HG03108 (cell line): ENCODE results near the gene DNAJC5G.
"Not testable (repeated sequence)": the region's sequence is repeated elsewhere in the genome, so short reads cannot be mapped to it uniquely, and the experiment has no call there.

ENCODE experiments used
- ATAC-seq: cut with Tn5 transposase; IDR thresholded peaks from one replicate; pipeline ENCODE4 v1.9.1; 2021; ENCODE audit warnings: moderate library complexity; ENCODE audit not compliant: unreplicated experiment

DNAJC5G gene

DNA sequence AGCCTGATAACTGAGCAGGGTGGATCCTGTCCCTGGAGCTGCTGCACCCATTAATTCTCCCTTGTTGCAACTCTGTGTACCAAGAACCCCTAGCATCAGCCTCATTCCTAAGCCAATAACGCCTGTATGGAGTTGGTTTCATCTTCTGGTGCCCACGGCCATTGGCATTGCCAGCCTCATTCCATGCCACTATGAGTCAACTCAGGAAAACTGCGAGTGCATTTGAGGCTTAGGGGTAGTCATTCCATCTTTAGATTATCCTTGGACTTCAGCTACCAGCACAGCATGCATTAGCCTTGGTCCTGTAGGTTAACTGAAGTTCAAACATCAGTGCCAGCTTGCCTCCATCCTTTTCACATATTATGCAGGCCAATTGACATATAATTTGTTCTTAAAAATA lies 5.6 kb downstream of the DNAJC5G start:
- ATAC-seq = no peak

DNA sequence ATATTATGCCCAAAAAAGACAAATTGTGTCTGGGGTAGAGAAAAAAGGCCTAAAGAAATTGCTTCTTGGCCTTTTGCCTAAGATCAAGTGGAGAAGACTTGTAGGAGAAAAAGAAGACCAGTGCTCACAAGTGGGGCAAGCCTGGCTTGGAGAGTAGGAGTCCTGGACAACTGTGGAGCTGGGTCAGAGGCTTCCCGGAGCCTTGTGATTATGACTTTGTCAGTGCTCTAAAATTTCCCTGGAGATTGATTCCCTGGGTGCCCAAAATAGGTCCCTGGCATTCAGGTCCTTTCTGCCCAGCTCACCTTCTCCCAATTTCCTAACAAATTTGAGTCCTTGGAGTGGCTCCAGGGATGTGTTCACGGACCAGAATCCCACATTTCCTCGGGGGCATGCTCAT lies 6.2 kb downstream of the DNAJC5G start:
- ATAC-seq = no peak

DNA sequence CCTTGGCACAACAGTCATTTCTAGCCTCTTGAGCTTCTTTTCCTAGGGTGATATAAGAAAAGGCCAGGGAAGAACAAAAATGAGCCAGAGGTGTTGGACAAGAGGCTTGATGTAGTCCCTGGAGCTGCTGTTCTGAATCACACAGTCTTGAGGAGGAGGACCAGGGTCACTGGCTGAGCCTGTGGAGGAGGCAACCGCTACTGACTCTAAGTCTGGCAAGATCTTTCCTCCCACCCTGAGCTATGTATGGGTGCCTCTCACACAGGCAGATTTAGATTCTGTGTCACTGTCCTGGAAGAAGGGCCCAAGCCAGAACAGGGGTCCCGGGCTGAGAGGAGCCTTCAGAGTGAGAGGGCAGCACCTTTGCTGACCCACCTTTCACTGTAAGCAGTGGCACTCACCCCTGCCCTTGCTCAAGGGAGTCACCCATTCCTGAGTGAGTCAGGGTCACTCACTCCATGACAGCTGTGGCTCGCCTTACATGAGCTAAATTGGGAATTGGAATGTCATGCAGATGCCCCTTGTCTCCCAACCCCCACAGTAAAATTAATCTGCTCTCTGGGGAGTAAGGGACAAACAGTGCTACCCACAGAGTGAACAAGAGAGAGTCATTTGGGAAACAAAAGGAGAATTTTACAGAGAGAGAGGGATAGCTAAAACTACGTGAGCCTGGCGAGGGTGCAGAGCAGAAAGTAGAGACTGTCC lies 6.8 kb downstream of the DNAJC5G start, which contains the start of gene TRIM54:
Gene TRIM54, plus strand, starts transcription at position 575 of the 705 bp plus-strand sequence. CDS start 303 bp downstream, outside the sequence.
- ATAC-seq = no peak

DNA sequence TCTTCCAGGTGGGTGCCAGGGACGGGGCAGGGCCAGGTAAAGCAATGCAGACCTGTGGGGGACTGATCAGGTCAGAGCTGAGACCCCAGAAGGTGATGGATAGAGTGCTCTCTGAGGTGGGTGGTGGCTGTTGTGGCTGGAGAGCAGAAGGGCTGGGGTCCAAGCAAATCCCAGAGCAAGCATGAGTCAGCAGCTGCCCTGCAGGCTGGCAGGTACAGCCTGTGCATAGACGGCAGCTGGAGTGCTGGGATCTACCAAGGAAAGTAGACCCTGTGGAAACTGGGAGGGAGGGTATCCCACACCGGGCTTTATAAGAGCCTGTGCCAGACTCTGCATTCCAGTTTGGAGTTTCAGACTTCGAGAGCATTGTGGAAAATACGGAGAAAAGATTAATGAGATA lies 7.7 kb downstream of the DNAJC5G start:
- ATAC-seq = no peak

DNA sequence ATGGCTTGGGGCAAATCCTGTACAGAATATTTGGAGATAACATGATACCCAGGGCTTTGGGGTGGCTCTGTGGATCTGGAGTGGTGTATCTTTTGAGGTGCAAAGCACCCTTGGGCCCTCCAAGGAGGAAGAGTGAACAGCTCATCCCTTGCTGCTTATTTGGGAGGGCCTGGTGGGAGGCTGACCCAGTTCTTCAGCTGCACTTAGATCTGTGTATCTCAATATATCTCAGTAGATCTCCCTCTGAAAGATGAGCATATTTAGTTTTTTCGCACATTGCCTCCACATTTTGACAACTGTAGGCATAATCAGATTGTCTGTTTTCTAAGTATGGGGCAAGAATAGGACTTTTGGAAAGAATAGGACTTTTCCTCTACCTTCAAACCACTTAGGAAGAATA lies 9.8 kb downstream of the DNAJC5G start:
- no peak for ATAC-seq

DNA sequence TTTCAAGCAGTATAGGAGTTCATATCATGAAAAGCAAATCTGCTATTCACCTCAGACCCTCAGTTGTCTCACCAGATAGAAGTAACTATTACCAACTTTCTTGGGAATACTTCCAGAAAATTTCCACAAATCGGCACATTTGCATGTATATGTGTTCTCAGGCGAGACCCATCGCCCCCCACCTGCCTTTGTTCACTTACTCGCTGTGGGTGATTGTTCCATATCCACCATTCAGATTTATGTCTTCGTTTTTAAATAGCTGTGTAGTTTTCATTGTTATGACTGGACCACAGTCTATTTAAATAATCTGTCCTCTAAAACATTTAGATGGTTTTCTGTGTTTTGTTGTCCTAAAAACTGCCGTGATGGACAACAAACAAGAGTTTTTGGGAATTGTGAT lies 10.2 kb downstream of the DNAJC5G start:
- ATAC-seq = no peak

DNA sequence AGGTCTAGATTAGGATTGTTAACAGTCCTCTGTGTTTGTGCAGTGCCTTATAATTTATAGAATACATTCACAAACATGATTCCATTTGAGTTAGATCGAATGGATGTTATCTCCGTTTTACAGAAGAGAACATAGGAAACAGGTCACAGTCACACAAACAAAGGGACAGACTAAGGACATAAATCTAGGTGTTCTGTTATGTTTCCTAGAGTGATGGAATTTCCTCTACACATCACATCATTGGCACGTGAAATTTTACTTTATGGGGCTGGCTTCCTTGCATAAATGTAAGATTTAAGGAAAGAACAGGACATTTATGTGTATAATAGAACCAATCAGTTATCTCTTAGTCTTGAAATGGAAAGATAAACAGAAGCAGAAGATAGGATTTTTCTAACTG lies 13.4 kb downstream of the DNAJC5G start:
- ATAC-seq = no peak

DNA sequence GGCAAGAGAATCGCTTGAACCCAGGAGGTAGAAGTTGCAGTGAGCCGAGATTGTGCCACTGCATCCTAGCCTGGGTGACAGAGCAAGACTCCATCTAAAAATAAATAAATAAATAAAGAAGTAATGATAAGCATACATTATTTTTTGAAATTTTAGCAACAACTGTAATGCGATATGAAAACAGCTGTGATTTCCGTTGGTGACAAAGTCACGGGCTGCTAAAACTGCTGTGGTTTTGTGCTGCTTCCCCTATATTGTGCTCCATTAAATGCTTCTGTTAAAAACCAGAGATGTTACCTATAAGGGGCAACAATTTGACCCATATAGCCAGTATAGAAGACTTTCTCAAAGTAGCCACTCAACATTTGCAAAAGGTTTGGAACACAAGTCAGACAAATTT lies 15.3 kb downstream of the DNAJC5G start:
- ATAC-seq = no peak

DNA sequence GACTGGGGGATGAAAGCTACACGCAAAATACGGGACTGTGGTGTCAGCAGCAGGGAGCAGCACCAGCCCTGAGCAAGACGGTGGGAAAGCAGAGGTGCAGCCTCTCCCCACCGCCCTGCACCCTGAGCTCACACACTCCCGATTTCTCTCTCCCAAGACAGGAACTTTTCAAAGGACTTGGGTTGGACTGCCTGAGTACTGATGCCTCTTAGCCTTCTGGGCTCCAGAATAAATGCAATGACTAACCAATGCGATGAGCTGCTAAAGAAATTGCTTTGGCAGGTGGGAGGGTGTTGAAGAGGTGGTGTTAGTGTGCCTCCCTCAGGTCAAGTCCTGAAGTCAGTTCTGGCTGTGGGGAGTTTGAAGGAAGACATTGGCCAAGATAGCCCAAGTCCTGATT lies 16.6 kb downstream of the DNAJC5G start:
- no peak for ATAC-seq

DNA sequence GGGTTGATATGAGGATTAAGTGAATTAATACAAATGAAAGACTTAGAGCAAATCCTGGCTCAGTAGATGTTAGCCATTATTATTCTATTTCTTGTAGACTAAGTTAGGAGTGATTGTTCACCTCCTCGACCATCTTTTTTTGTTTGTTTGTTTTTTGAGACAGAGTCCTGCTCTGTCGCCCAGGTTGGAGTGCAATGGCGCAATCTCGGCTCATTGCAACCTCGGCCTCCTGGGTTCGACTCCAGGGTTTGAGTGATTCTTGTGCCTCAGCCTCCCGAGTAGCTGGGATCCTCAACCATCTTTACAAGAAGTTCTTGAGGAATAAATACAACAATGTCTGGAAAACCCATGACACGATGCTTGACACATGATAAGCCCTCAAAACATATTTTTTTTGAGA lies 19.7 kb downstream of the DNAJC5G start:
- ATAC-seq = no peak

DNA sequence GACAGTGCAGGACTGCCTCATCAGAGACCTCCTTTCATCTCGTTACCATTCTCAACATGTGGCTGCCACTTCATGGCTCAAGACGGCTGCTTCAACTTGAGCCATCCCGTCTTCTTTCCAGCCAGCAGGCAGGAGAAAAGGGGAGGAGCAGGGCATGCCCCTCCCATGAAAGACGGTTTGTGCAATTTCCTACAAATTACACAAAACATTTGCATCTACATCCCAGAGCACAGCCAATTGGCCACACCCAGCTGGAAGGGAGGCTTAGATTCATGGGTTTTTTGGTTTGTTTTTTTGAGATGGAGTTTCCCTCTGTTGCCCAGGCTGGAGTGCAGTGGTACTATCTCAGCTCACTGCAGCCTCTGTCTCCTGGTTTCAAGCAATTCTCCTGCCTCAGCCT lies 21.2 kb downstream of the DNAJC5G start:
- ATAC-seq = no peak

DNA sequence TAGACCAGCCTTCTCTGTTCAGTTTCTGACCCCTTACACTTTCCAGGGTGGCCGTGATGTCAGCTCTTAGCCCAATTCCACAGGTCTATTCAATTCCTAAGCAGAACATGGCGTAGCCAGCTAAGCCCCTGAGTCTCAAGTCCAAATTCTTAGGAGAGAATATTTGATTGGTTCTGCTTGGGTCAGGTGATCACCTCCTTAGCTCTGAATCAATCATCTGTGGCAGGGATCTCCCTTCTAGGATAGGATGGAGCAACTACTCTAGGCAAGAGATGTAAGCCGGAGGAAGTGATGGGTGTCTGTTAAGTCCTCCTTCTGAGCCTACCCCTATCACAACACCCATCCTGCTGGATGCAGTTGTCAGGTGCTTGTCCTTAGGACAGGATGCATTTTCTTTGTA lies 22.0 kb downstream of the DNAJC5G start:
- ATAC-seq = no peak

DNA sequence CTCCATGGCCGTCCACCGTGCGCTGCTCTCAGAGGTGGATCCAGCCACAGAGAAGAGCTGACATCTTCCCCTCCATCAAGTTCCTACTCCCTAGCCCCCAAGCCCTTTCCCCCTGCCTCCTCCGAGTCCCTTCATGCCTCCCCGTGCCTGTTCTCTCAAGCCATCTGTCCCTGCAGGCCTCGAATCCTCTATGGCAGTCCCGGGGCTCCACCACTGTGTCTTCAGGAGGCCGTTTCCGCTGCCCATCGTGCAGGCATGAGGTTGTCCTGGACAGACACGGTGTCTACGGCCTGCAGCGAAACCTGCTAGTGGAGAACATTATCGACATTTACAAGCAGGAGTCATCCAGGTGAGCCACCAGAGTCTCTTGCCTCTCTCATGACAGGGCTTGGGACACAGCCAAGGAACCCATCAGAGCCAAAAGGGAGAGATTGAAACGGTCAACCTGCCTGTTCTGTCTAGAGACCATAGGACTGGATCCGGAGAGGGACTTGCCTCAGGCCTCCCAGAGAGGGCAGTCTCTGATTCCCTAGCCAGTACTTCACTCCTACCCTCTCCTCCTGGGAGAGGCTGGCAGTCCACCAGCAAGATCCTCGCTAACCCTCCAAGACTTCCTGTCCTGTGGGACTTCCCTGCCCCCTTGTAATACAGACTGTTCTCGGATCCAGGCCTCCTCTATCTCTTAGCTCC lies 23.3 kb downstream of the DNAJC5G start:
- ATAC-seq = no peak

DNA sequence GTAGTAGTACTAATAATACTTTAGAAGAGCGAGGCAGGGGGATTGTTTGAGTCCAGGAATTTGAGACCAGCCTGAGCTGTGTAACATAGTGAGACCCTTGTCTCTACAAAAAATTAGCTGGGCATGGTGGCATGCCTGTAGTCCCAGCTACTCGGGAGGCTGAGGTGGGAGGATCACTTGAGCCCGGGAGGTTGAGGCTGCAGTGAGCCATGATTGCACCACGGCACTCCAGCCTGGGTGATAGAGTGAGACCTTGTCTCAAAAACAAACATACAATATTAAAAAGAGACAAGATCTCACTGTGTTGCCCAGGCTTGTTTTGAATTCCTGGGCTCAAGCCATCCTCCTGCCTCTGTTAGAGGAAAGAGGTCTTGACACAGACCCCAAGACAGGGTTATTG lies 25.4 kb downstream of the DNAJC5G start:
- ATAC-seq = not testable (repeated sequence)

DNA sequence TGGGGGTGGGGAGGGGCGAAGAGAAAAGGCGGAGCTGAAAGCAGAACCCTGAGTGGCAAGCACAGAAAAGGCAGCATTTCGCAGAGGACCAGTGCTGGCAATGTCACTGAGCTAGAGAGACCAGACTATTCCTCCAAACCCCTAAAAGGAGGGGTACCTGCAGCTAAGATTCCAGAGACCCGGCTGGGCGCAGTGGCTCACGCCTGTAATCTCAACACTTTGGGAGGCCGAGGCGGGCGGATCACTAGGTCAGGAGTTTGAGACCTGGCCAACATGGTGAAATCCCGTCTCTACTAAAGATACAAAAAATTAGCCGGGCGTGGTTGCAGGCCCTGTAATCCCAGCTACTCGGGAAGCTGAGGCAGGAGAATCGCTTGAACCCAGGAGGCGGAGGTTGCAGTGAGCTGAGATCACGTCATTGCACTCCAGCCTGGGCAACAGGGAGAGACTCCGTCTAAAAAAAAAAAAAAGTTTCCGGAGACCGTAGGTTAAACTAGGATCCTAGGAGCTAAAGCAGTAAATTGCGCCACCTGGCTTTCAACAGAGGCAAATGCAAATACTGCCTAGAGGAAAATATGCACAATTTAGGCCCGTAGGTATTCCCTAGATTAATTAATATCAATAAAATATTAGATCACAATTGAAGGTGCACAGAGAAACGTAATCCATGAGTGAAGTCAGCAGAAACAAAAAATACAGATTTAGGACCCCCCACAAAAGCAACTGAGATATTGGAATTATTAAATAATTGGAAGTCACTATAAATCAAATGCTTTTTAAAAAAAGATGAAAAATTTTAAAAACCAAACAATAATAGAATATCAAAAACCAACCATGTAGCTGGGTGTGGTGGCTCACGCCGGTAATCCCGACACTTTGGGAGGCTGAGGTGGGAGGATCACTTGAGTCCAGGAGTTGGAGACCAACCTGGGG lies 28.1 kb downstream of the DNAJC5G start:
- no peak for ATAC-seq

DNA sequence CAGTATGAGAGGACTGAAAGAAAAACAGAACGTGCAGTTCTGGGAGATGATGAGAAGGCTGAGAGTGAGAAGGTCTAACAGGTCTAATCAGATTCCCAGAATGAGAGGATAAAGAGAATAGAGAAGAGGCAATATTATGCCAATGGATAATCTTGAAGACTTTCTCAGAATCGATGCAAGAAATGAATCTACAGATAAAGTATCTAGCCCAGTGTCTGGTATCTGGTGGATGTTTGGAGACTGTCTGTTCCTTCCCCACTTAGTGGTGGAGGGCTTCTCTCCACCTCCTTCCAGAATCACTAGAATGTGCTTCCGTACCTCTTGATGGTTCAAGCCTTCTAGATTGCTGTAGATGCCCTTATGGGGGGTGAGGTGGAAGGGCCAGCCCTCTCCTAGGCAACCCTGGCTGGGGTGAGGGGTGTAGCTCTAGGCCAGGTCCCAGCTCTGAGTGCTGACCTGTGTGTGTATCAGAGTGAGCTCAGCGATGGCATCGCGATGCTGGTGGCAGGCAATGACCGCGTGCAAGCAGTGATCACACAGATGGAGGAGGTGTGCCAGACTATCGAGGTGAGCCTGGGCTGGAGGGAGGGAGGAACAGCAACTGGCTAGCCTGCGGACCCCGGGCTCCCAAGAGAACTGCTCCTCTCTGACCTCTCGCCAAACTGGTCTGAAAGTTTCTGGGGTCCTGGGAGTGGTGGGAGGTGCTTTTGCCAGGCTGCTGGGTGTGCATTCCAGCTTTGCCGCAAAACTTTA lies 29.4 kb downstream of the DNAJC5G start:
- ATAC-seq = no peak

DNA sequence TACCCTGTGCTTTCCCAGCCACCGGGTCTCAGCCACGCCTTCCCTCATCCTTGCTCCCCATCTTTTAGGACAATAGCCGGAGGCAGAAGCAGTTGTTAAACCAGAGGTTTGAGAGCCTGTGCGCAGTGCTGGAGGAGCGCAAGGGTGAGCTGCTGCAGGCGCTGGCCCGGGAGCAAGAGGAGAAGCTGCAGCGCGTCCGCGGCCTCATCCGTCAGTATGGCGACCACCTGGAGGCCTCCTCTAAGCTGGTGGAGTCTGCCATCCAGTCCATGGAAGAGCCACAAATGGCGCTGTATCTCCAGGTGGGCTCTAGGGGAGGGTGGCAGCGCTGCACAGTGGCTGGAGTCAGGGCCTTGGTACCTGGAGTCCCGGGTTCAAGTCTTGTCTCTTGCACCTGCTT lies 30.3 kb downstream of the DNAJC5G start:
- no peak for ATAC-seq

DNA sequence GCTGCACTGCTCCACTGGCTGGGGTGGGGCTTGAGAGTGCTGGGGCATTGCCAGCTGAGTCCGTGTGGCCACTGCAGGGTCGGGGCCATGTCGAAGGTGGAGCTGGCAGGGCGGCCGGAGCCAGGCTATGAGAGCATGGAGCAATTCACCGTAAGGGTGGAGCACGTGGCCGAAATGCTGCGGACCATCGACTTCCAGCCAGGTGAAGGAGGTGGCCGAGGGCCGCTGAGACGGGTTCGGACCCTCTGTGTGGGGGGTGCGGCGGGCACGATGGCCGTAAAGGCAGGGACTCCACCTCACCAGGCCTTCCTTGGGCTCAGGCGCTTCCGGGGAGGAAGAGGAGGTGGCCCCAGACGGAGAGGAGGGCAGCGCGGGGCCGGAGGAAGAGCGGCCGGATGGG lies 30.9 kb downstream of the DNAJC5G start:
- ATAC-seq = no peak

DNA sequence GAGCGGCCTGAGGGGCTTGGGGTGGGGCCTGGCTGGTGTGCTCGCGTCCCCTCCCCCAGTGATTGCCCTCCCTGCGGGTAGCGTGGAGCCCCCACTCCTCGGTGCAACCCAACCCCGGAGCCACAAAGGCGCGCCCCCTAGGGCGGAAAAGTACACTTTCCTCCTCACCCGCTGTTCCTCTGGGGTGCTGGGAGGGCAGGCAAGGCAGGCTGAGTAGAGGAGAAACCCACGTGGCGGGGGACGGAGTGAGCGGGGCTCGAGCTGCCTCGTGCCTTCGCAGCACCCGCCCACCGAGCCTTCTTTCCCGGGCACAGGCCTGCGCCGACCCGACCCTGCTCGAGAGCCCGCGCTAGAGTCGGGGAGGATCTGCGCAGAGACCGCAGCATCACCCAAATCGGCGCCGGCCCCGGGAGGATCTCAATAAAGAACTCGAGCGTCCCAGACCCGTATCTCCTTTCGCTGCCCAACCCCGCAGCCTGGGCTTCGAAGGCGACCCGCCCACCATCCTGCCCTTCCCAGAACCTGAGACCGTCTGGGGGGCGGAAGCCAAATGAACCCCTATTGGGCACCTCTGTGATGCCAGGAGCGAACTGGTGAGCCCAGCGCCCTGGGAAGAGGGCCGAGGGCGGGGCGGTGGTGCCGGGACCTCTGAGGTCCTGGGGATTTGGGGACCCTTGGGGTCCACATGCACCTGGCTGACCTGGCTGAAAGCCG lies 31.5 kb downstream of the DNAJC5G start:
- no peak for ATAC-seq

DNA sequence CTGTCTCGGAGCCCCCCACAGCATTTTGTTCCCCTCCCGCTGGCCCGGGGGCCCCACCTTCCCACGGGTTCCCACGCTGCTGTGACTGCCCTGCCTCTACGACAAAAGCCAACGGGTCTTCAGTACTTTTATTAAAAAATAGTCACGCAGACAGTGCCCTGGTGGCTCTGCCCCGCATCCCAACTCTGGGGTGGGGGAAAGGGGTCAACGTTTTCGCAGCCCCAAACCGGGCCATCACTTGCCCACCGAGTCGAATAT lies 32.0 kb downstream of the DNAJC5G start:
- no peak for ATAC-seq
